Naive thymus-derived CD8-positive, alpha-beta T cell (primary cell): ENCODE data around the gene VTI1A. TPM values are rescaled to one million over a fixed set of nuclear protein-coding genes. Genes with fewer than 3 reads are reported as not detected.
"Not testable (repeated sequence)": the region's sequence is repeated elsewhere in the genome, so short reads cannot be mapped to it uniquely, and the experiment has no call there.

ENCODE experiments used
- ATAC-seq, 2 donors: fragments of 150-1000 bp; cut with Tn5 transposase in 1 of 2; sonication (Bioruptor Pico), chemical (Tn5 transposase) in 1 of 2; 1 replicate in 1 of 2; 2 replicates in 1 of 2; pipeline ENCODE4 v1.10.0; 2021; ENCODE audit warnings: mild to moderate bottlenecking in 2 of 2, moderate library complexity in 2 of 2
- POLR2A ChIA-PET: fragments of 350-600 bp; sonication (Branson Sonifier 250); formaldehyde crosslinking; loops from one replicate; lab custom pipeline; 2021; ENCODE audit warnings: antibody characterized with exemption; lab: Charles Lee
- DNase-seq, 10 donors: peaks; one replicate each; pipeline versions ENCODE4 v3.0.0 to v3.0.0-alpha.2; 2020 to 2022
- H3K27ac Mint-ChIP-seq, 10 donors: one replicate each; pipeline ENCODE4 v1.8.0; 2020 to 2022; ENCODE audit warnings: mild to moderate bottlenecking in 10 of 10, mixed read lengths in 10 of 10, moderate library complexity in 4 of 10, inconsistent platforms in 1 of 10
- H3K27me3 Mint-ChIP-seq, 5 donors: one replicate each; pipeline ENCODE4 v1.8.0; 2021 to 2022; ENCODE audit warnings: mixed read lengths in 5 of 5
- H3K36me3 Mint-ChIP-seq, 3 donors: one replicate each; pipeline ENCODE4 v1.8.0; 2020 to 2022; ENCODE audit warnings: mixed read lengths in 3 of 3, mild to moderate bottlenecking in 2 of 3, inconsistent platforms in 1 of 3
- H3K4me1 Mint-ChIP-seq, 4 donors: one replicate each; pipeline ENCODE4 v1.8.0; 2021 to 2022; ENCODE audit warnings: mixed read lengths in 4 of 4
- H3K4me3 Mint-ChIP-seq, 10 donors: one replicate each; pipeline ENCODE4 v1.8.0; 2020 to 2022; ENCODE audit warnings: mild to moderate bottlenecking in 10 of 10, mixed read lengths in 10 of 10, moderate library complexity in 6 of 10, inconsistent platforms in 1 of 10
- H3K9me3 Mint-ChIP-seq, 9 donors: one replicate each; pipeline ENCODE4 v1.8.0; 2020 to 2022; ENCODE audit warnings: mixed read lengths in 9 of 9, mild to moderate bottlenecking in 3 of 9, inconsistent platforms in 1 of 9, moderate library complexity in 1 of 9
- polyA plus RNA-seq, 3 donors: library from polyadenylated mRNA; unstranded; fragments of 300-500 nt; fragmentation: Illumina TruSeq; gene quantifications; one replicate each; pipeline ENCODE4 v1.2.3, GENCODE V29; 2021
- total RNA-seq, 8 experiments: library from RNA in 2 of 8; stranded (reverse) in 2 of 8; gene quantifications; one replicate each; pipeline ENCODE4 v1.2.3 and lab custom pipeline; 2021 to 2026

VTI1A gene
- total and polyA plus RNA-seq, 5 experiments from 2014 or later = 24.4 to 42.7 (median 30.2) TPM

DNA sequence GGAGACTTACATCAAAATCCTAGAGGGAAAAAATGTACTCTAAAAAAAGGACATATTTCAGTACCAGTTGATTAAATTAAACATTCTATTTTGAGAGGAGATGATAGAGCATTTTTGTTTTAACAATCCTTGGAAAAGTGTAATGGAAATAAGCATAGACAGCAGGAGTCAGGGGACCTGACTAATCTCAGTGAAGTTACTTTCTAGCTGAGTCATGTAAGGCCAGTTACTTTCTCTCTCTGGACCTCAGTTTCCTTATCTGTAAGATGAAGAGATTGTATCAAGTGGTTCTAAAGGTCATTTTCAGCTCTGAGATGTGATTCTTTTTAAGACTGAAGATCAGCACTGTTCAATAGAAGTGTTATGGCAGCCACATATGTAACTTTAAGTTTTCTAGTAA is 44.1 kb downstream of the VTI1A start:
- POLR2A ChIA-PET = no interaction called here
- Mint-ChIP-seq H3K36me3 (peaks cover 0 to 10% (median 0%) of the 10 kb centered on the region in 3 donors), H3K9me3 (no peaks in the 10 kb centered on the region), H3K27me3 (no peaks in the 10 kb centered on the region), H3K4me1 (peaks cover 0 to 24% (median 13%) of the 10 kb centered on the region in 4 donors), H3K27ac (no peak overlapping the region), H3K4me3 (no peak overlapping the region)
- ATAC-seq (no peak), DNase-seq (no peak)

DNA sequence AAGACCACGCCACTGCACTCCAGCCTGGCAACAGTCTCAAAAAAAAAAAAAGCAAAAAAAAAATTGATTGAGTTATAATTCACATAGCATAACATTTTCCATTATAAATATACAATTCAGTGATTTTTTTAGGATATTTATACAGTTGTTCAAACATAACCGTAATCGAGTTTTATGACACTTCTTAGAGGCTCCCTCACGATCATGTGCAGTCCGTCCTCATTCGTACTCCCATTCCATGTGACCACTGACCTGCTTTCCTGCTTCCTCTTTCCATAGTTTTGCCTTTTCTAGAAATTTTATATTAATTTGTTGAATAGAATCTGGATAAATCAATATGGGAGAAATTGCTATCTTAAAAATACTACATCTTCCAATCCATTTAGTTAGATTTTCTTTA is 45.7 kb downstream of the VTI1A start:
- Mint-ChIP-seq H3K27me3 (no peaks in the 10 kb centered on the region), H3K36me3 (peaks cover 0 to 6% (median 0%) of the 10 kb centered on the region in 3 donors)

DNA sequence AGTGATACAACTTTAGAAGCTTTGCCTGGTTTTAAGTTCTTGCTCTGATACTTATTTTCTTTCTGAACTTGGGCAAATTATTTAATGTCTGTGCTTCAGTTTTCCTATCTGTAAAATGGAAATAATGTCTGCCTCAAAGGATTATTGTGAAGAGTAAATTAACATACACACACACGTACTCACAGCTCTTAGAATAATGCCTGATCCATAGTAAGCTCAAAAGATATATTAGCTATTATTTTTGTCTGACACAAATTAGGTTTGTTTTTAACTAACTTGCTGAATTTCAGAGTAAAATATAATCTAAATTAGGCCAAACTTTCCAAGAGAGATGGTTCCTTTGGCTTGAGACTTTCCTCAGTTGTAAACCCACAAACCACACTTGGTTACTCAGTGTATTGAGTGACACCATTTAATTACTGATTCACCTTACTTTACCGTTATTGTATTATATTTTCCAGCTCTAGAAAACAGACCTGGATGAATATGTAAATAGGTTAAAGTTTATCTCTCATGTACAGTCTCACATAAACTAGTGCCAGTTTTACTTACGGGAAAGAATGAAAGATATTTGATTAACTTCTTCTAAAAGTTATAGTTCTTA is 50.4 kb downstream of the VTI1A start:
- Mint-ChIP-seq H3K4me3 (no peak overlapping the region), H3K27me3 (no peaks in the 10 kb centered on the region), H3K36me3 (peaks cover 4 to 19% (median 11%) of the 10 kb centered on the region in 3 donors), H3K27ac (no peak overlapping the region), H3K4me1 (peaks cover 5 to 19% (median 7%) of the 10 kb centered on the region in 4 donors), H3K9me3 (no peaks in the 10 kb centered on the region)
- ATAC-seq (no peak), DNase-seq (no peak)
- POLR2A ChIA-PET = no interaction called here

More for the DNA sequence above, 45.7 kb downstream of the VTI1A start:
- no peak overlapping the region for H3K27ac Mint-ChIP-seq
- no peak for DNase-seq
- no peak overlapping the region for H3K4me3 Mint-ChIP-seq
- no peaks in the 10 kb centered on the region for H3K9me3 Mint-ChIP-seq
- no peak for ATAC-seq
- POLR2A ChIA-PET = no interaction called here
- peaks cover 5 to 17% (median 9%) of the 10 kb centered on the region in 4 donors for H3K4me1 Mint-ChIP-seq

DNA sequence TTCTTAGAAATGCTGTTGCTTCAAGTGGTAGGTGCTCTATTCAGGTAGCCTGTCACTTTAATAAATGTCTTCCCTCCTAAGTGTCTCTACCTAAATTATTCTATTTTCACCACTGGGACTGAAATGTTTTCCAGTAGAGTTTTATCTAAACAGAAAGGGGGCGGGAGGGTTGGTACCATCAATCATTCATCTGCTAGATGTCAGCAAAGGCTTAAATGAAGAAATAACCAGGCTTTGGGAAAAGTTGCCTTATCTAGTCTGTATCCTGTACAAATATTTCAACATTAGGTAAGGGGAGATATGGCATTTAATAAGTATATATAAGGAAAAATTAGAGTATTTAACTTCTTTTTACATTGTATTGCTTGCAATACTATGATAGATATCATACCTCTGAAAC is 51.8 kb downstream of the VTI1A start:
- H3K27me3 Mint-ChIP-seq = no peaks in the 10 kb centered on the region
- POLR2A ChIA-PET = no interaction called here

DNA sequence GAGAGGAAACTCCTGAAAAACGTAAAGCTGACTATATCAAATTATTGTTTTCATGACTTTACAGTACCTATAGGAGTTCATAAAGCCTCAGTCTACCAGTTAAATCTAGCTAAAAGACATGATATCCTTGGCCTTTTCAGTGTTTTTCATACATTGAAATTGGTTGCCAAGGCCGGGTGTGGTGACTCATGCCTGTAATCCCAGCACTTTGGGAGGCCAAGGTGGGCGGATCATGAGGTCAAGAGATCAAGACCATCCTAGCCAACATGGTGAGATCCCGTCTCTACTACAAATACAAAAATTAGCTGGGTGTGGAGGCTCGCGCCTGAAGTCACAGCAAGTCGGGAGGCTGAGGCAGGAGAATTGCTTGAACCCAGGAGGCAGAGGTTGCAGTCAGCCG is 53.0 kb downstream of the VTI1A start:
- H3K9me3 Mint-ChIP-seq, H3K4me3 Mint-ChIP-seq, H3K27me3 Mint-ChIP-seq, DNase-seq, ATAC-seq, POLR2A ChIA-PET, H3K27ac Mint-ChIP-seq: not testable (repeated sequence)
- Mint-ChIP-seq H3K4me1 (peaks cover 7 to 29% (median 10%) of the 10 kb centered on the region in 4 donors), H3K36me3 (peaks cover 4 to 17% (median 15%) of the 10 kb centered on the region in 3 donors)

More for the DNA sequence above, 51.8 kb downstream of the VTI1A start:
- peaks cover 4 to 19% (median 13%) of the 10 kb centered on the region in 3 donors for H3K36me3 Mint-ChIP-seq
- H3K4me1 Mint-ChIP-seq = peaks cover 7 to 19% (median 8%) of the 10 kb centered on the region in 4 donors
- no peak overlapping the region for H3K27ac Mint-ChIP-seq
- H3K9me3 Mint-ChIP-seq = no peaks in the 10 kb centered on the region
- DNase-seq = no peak
- H3K4me3 Mint-ChIP-seq = no peak overlapping the region
- ATAC-seq = no peak

DNA sequence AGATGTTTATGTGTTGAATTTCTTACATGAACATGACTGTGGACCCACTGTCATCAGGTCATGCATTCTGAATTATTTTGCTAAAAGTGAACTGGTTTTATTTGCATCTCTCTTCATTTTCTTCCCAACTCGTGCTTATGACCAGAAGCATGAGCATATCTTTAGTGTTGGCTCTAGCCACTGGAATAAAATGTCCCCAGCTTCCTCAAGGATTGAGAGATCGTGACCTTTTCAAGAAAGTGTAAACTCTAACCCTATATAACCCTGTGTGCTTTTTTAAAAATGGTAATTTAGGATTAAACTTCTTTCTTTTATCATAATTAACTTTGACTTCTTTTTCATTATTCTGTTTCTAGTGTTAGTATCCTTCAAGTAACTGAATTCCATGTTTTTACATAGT is 55.5 kb downstream of the VTI1A start:
- peaks cover 11 to 37% (median 21%) of the 10 kb centered on the region in 4 donors for H3K4me1 Mint-ChIP-seq
- DNase-seq = no peak
- POLR2A ChIA-PET = no interaction called here
- no peak for ATAC-seq
- no peaks in the 10 kb centered on the region for H3K27me3 Mint-ChIP-seq
- H3K36me3 Mint-ChIP-seq = peaks cover 4 to 17% (median 15%) of the 10 kb centered on the region in 3 donors
- H3K9me3 Mint-ChIP-seq = no peaks in the 10 kb centered on the region
- no peak overlapping the region for H3K4me3 Mint-ChIP-seq
- H3K27ac Mint-ChIP-seq = no peak overlapping the region

DNA sequence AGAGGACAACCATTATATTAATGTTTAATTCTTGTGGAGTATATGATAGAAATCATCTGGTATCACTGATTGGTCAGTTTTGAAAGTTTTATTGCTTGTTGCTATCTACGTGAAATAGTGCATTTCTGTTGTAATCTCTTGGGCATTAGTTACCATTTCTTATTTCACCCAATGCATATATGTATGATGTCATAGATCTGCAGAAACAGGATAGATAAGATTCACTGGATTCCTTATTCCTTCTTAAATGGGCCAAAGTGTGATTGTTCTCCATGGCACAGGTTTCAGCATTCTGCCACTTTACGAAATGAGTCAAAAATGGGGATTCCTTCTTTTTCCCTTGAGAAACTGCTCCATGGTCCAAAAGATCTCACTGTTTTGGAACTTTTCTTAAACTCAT is 56.6 kb downstream of the VTI1A start:
- POLR2A ChIA-PET = no interaction called here
- H3K36me3 Mint-ChIP-seq = peaks cover 4 to 18% (median 15%) of the 10 kb centered on the region in 3 donors

DNA sequence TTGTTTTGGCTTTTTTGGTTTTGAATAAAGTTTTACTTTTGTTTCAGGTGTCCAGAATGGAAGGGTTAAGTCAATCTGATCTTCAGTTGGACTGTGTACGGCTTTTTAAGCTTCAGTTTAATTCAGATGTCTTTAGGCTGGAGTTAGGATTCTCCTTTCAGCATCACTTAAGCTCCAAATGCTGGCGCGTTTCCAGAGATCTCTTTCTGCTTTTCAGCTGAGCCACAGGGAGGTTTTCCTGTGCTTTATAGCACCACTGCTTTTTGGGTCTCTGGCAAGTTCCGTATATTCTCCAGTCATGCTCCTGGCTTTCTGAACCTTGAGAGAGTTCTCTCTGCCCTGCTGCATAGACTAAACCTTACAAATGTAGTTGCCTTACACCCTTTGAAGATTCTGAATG is 60.0 kb downstream of the VTI1A start:
- Mint-ChIP-seq H3K4me3 (no peak overlapping the region), H3K9me3 (no peaks in the 10 kb centered on the region), H3K4me1 (peaks cover 24 to 51% (median 29%) of the 10 kb centered on the region in 4 donors), H3K27ac (peak overlapping the region in 2 of 10 donors; percentile 6 to 11), H3K36me3 (peaks cover 4 to 18% (median 15%) of the 10 kb centered on the region in 3 donors), H3K27me3 (no peaks in the 10 kb centered on the region)
- POLR2A ChIA-PET = no interaction called here
- DNase-seq = no peak
- ATAC-seq = no peak

More for the DNA sequence above, 56.6 kb downstream of the VTI1A start:
- H3K4me1 Mint-ChIP-seq = peaks cover 13 to 48% (median 26%) of the 10 kb centered on the region in 4 donors
- H3K27me3 Mint-ChIP-seq = no peaks in the 10 kb centered on the region
- no peak overlapping the region for H3K27ac Mint-ChIP-seq
- no peak for ATAC-seq
- no peak for DNase-seq
- no peaks in the 10 kb centered on the region for H3K9me3 Mint-ChIP-seq
- H3K4me3 Mint-ChIP-seq = no peak overlapping the region

DNA sequence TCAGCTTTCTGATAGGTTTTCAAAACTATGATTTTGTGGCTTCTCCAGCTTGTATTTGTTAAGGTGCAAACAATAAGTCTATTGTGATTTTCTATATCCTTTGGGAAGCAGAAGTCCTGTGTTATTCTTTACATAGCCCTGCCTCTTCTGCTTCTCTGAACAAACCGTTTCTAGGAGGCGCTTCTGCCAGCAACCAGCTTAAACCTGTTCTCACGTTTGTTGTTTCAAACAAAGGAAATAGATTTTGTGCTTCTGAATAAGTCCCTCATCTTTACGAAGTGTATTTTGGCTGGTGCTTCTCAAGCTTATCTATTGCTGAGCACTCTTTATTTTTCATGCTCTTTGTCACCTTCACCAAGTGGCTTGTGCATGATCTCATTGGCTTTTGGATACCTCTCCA is 61.0 kb downstream of the VTI1A start:
- ATAC-seq = no peak
- H3K27me3 Mint-ChIP-seq = no peaks in the 10 kb centered on the region
- no peak overlapping the region for H3K4me3 Mint-ChIP-seq
- H3K36me3 Mint-ChIP-seq = peaks cover 4 to 22% (median 22%) of the 10 kb centered on the region in 3 donors
- POLR2A ChIA-PET = no interaction called here
- peaks cover 26 to 57% (median 32%) of the 10 kb centered on the region in 4 donors for H3K4me1 Mint-ChIP-seq
- H3K27ac Mint-ChIP-seq = peak overlapping the region in 1 of 10 donors; percentile 16
- no peak for DNase-seq
- peaks cover 0 to 5% (median 0%) of the 10 kb centered on the region in 9 donors for H3K9me3 Mint-ChIP-seq

DNA sequence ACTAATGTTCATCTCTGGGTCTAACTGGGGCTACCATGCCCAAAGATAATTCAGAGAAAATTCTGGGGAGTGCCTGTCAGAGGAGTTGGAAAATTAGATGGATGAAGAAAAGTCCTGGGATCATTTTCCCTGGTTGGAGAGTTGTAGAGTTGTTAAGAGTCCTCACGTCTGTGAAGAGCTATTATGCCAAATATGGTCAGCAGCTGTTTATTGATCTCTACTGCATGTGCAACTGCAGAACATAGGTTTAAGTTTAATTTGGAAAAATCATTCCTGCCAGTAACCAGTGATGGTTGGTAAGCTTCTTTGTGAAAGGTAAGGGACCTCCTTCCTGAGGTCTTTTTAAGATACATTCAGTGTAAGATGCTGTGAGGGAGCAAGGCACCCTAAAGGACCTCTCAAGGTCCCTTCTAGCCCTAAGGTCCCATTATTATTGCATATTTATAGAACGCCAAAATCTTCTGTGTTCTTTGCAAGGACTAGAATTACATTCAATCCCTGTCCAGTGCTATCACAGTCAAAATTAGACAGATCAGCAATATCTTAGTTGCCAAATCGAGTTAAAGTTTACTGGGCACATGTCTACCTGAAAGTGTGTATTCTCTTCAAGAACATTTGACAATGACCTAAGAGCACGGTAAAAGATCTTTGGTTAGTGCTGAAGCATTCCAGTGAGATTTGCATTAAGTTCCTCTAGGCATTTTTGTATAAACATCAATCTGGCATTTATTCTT is 62.7 kb downstream of the VTI1A start:
- Mint-ChIP-seq H3K27ac (peak overlapping the region in 3 of 10 donors; percentile 13 to 22 (median 16)), H3K4me3 (no peak overlapping the region), H3K36me3 (peaks cover 4 to 24% (median 22%) of the 10 kb centered on the region in 3 donors), H3K4me1 (peaks cover 24 to 43% (median 29%) of the 10 kb centered on the region in 4 donors), H3K27me3 (no peaks in the 10 kb centered on the region), H3K9me3 (peaks cover 0 to 8% (median 0%) of the 10 kb centered on the region in 9 donors)
- DNase-seq (no peak), ATAC-seq (no peak)
- POLR2A ChIA-PET = no interaction called here

DNA sequence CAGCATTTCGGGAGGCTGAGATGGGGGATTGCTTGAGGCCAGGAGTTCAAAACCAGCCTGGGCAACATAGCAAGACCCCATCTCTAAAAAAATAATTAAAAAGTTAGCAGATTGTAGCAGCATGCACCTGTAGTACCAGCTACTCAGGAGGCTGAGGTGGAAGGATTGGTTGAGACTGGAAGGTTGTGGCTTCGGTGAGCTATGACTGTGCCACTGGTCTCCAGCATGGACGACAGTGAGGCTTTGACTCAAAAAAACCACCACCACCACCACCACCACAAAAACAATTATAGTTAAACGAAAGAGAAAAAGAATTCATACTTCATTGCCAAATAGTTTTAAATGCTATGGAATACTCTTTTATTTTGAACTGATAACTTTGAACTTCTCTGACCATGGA is 63.4 kb downstream of the VTI1A start:
- no peak for DNase-seq
- Mint-ChIP-seq H3K9me3 (peaks cover 0 to 8% (median 0%) of the 10 kb centered on the region in 9 donors), H3K27me3 (no peaks in the 10 kb centered on the region), H3K27ac (no peak overlapping the region), H3K4me3 (no peak overlapping the region), H3K4me1 (peaks cover 24 to 42% (median 29%) of the 10 kb centered on the region in 4 donors), H3K36me3 (peaks cover 4 to 24% (median 22%) of the 10 kb centered on the region in 3 donors)
- POLR2A ChIA-PET = no interaction called here
- ATAC-seq = no peak

DNA sequence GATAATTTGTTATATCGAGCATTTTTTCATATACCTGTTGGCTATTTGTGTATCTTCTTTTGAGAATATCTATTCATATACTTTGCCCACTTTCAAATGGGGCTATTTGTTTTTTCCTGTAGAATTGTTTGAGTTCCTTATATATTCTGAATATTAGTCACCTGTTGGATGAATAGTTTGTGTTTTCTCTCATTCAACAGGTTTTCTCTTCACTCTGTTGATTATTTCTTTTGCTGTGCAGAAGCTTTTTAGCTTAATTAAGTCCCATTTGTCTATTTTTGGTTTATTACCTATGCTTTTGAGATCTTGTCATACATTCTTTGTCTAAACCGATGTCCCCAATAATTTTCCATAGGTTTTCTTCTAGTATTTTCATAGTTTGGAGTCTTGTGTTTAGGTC is 65.3 kb downstream of the VTI1A start:
- POLR2A ChIA-PET = no interaction called here
- Mint-ChIP-seq H3K27ac (no peak overlapping the region), H3K4me1 (peaks cover 19 to 32% (median 20%) of the 10 kb centered on the region in 4 donors), H3K9me3 (peaks cover 0 to 8% (median 0%) of the 10 kb centered on the region in 9 donors), H3K27me3 (no peaks in the 10 kb centered on the region), H3K4me3 (no peak overlapping the region), H3K36me3 (peaks cover 4 to 24% (median 22%) of the 10 kb centered on the region in 3 donors)
- DNase-seq (no peak), ATAC-seq (no peak)

DNA sequence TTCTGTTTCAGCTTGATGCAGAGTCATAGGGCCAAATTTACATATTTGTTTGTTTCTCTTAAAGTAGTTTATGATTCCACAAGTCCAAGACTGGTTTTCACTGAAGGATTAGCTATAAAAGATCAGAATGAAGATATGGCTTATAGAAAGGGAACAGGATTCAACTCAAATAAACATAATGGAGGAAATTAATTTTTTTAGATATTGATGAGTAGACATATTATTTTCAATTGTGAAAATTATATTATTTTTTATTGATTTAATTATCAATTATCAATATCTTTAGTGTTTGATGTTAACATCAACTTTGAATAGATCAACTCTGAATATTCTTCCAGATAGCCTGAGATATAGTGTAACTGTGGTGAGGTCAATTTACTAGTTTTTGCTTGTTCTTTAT is 68.1 kb downstream of the VTI1A start:
- POLR2A ChIA-PET = no interaction called here

More for the DNA sequence above, 68.1 kb downstream of the VTI1A start:
- peaks cover 4 to 20% (median 12%) of the 10 kb centered on the region in 3 donors for H3K36me3 Mint-ChIP-seq
- ATAC-seq = no peak
- H3K9me3 Mint-ChIP-seq = peaks cover 0 to 8% (median 0%) of the 10 kb centered on the region in 9 donors
- no peak for DNase-seq
- no peak overlapping the region for H3K27ac Mint-ChIP-seq
- H3K4me3 Mint-ChIP-seq = no peak overlapping the region
- no peaks in the 10 kb centered on the region for H3K27me3 Mint-ChIP-seq
- H3K4me1 Mint-ChIP-seq = peaks cover 8 to 13% (median 10%) of the 10 kb centered on the region in 4 donors
